ENCODE results near the gene ITGAE.

DNA sequence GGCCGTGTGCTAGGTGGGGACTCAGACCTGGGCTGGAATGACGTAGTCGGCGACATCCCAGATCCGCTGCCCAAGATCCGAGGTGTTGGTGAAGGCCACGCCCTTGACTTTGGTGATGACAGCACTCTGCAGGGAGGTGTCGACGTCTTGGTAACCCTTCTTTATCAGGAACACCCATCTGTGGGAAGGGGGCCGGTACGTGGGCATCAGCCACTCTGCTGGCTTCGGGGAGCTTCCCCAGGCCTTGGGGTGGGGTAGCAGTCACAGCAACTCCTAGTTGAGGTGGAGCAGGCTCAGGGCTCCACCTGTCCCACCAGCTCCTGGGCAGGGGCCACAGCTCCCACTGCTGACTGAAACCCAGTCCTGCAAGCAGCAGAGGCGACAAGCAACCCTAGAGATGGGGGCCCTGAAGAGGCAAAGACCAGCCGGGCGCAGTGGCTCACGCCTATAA lies 109.3 kb downstream of the ITGAE start:
- TF ChIP-seq, protein P1, sequence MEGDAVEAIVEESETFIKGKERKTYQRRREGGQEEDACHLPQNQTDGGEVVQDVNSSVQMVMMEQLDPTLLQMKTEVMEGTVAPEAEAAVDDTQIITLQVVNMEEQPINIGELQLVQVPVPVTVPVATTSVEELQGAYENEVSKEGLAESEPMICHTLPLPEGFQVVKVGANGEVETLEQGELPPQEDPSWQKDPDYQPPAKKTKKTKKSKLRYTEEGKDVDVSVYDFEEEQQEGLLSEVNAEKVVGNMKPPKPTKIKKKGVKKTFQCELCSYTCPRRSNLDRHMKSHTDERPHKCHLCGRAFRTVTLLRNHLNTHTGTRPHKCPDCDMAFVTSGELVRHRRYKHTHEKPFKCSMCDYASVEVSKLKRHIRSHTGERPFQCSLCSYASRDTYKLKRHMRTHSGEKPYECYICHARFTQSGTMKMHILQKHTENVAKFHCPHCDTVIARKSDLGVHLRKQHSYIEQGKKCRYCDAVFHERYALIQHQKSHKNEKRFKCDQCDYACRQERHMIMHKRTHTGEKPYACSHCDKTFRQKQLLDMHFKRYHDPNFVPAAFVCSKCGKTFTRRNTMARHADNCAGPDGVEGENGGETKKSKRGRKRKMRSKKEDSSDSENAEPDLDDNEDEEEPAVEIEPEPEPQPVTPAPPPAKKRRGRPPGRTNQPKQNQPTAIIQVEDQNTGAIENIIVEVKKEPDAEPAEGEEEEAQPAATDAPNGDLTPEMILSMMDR (IDR thresholded peaks at IDR 0.05): no peak
- no peak for TF ChIP-seq POLR2A (IDR thresholded peaks at IDR 0.05)
- no peak for TF ChIP-seq EP300 (IDR thresholded peaks at IDR 0.05)

All from sigmoid colon (tissue), 4 donors.